Prostate gland (tissue), 2 donors: ENCODE results near the gene GPSM3. TPM values are rescaled to one million over a fixed set of nuclear protein-coding genes. Genes with fewer than 3 reads are reported as not detected.

Source experiments
- DNase-seq: peaks from one replicate; pipeline ENCODE4 v3.0.0-alpha.2; 2019; ENCODE audit warnings: low spot score
- H3K27ac ChIP-seq, 2 donors: fragments of 200-600 bp; sonication (generic); 2 replicates each; pipeline ENCODE4 v1.5.1; 2017 to 2019
- H3K27me3 ChIP-seq: fragments of 200-600 bp; sonication (generic); replicated peaks from 2 replicates; pipeline ENCODE4 v1.5.1; 2019; ENCODE audit not compliant: insufficient read depth
- H3K36me3 ChIP-seq, 2 donors: fragments of 200-600 bp; sonication (generic); 1 replicate in 1 of 2; 2 replicates in 1 of 2; pipeline versions ENCODE4 v1.5.1 to v1.8.1; 2017 to 2019
- H3K4me1 ChIP-seq: fragments of 200-600 bp; sonication (generic); replicated peaks from 2 replicates; pipeline ENCODE4 v1.5.1; 2019
- H3K4me3 ChIP-seq, 2 donors: fragments of 200-600 bp; sonication (generic); 2 replicates each; pipeline ENCODE4 v1.5.1; 2017 to 2019
- H3K9me3 ChIP-seq: fragments of 200-600 bp; sonication (generic); 2 replicates; pipeline ENCODE4 v1.5.1; 2017
- POLR2A ChIP-seq: fragments of 450-650 bp; IDR thresholded peaks from one replicate; pipeline ENCODE4 v1.6.1; 2016; ENCODE audit warnings: antibody characterized with exemption, mild to moderate bottlenecking
- POLR2AphosphoS5 ChIP-seq: sonication (generic); formaldehyde crosslinking; IDR thresholded peaks from one replicate; pipeline ENCODE4 v1.6.1; 2017; ENCODE audit warnings: antibody characterized with exemption
- WGBS: methylation state at CpG from one replicate; pipeline ENCODE4 v1.1.5; 2018; 5-methylcytosine and 5-hydroxymethylcytosine counted together
- intact Hi-C: fragments of 100-400 bp; cut with DNase I; formaldehyde crosslinking; loops from one replicate; pipeline ENCODE4 v1.14.2; 2022
- total RNA-seq, 2 donors: library from RNA; depleted of rRNA; stranded (reverse); fragments of >200 nt; gene quantifications; one replicate each; pipeline ENCODE4 v1.1.0, GENCODE V29; 2016
- TF ChIP-seq, protein P1 (sequence below), 4 experiments: fragments of 200-600 bp in 2 of 4; fragments of 450-650 bp in 2 of 4; sonication (generic) in 2 of 4; IDR thresholded peaks; 1 replicate in 3 of 4; 2 replicates in 1 of 4; pipeline ENCODE4 v1.5.1; 2016 to 2019; ENCODE audit warnings: antibody characterized with exemption in 4 of 4, mild to moderate bottlenecking in 2 of 4, moderate library complexity in 2 of 4

The GPSM3 gene
- total RNA-seq, 2 donors from 2014 or later: 5.1 to 5.9 TPM

GRCh38 chr6:32204268-32204715 lies 11.8 kb upstream of the GPSM3 start:
- WGBS: 82% methylated on average over 3 of the region's 3 CpGs
- H3K4me3 ChIP-seq: no peak overlapping the region
- H3K9me3 ChIP-seq: no peaks in the 10 kb centered on the region
- DNase-seq: no peak
- no peaks in the 10 kb centered on the region for H3K36me3 ChIP-seq
- intact Hi-C loops: no loop called here
- no peaks in the 10 kb centered on the region for H3K27me3 ChIP-seq
- no peaks in the 10 kb centered on the region for H3K4me1 ChIP-seq
- no peak overlapping the region for H3K27ac ChIP-seq
- TF ChIP-seq POLR2AphosphoS5 (no peak), POLR2A (no peak)
- TF ChIP-seq, protein P1, sequence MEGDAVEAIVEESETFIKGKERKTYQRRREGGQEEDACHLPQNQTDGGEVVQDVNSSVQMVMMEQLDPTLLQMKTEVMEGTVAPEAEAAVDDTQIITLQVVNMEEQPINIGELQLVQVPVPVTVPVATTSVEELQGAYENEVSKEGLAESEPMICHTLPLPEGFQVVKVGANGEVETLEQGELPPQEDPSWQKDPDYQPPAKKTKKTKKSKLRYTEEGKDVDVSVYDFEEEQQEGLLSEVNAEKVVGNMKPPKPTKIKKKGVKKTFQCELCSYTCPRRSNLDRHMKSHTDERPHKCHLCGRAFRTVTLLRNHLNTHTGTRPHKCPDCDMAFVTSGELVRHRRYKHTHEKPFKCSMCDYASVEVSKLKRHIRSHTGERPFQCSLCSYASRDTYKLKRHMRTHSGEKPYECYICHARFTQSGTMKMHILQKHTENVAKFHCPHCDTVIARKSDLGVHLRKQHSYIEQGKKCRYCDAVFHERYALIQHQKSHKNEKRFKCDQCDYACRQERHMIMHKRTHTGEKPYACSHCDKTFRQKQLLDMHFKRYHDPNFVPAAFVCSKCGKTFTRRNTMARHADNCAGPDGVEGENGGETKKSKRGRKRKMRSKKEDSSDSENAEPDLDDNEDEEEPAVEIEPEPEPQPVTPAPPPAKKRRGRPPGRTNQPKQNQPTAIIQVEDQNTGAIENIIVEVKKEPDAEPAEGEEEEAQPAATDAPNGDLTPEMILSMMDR (IDR thresholded peaks at IDR 0.05): no peak

- Histone ChIP-seq H3K4me3 (no peak overlapping the region), H3K27me3 (no peaks in the 10 kb centered on the region), H3K4me1 (no peaks in the 10 kb centered on the region), H3K27ac (no peak overlapping the region), H3K36me3 (no peaks in the 10 kb centered on the region), H3K9me3 (no peaks in the 10 kb centered on the region)
- intact Hi-C loops: no loop called here
- 84% methylated on average over 9 of the region's 9 CpGs for WGBS
- TF ChIP-seq POLR2A (no peak), POLR2AphosphoS5 (no peak)
- TF ChIP-seq, protein P1 (IDR thresholded peaks at IDR 0.05): no peak
- DNase-seq: no peak
Observed at GRCh38 chr6:32203426-32204267, 11.2 kb upstream of the GPSM3 start.

- Histone ChIP-seq H3K27me3 (no peaks in the 10 kb centered on the region), H3K4me3 (no peak overlapping the region), H3K36me3 (no peaks in the 10 kb centered on the region), H3K27ac (no peak overlapping the region), H3K4me1 (no peaks in the 10 kb centered on the region), H3K9me3 (no peaks in the 10 kb centered on the region)
- WGBS: 81% methylated on average over 9 of the region's 9 CpGs
- TF ChIP-seq, protein P1 (IDR thresholded peaks at IDR 0.05): no peak
- TF ChIP-seq POLR2A (no peak), POLR2AphosphoS5 (no peak)
- intact Hi-C loops: no loop called here
- no peak for DNase-seq
Observed at GRCh38 chr6:32202186-32202585, 9.7 kb upstream of the GPSM3 start.

DNA sequence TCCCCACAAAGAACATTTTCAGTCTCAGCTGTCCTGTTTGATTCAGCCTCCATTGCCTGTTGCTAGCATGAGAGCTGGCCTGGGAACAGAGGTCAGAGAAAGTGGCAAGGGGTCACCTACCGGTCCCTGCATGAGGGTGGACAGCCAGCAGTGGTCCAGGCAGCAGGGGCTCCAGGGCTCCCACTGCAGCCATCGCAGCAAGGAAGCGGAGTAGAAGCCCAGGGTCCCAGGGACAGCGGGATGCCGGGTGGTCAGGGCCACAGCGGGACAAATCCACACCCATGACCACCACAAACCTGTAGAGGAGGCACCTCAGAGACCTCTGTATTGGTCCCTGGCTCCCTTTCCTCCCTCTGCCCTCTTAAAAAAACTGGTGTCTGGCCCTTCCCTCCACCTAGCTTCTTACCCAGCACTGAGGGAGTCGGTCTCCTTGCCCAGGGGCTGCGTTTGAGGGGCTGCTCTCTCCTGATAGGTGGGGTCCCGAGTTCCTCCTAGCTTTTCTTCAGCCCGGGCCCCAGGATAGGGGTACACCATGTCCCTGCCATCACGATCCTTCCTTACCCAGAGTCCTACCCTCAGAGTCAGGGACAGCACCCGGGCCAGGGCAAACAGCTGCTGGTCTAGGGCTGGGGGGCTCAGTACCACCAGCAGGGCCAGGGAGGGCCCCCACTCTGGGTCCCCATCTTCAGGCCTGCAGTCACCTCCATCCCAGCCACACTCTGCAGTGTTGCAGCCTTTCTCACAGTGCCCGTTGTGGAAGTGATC lies 8.4 kb upstream of the GPSM3 start:
- Histone ChIP-seq H3K36me3 (no peaks in the 10 kb centered on the region), H3K9me3 (no peaks in the 10 kb centered on the region), H3K4me3 (no peak overlapping the region), H3K27ac (no peak overlapping the region), H3K4me1 (no peaks in the 10 kb centered on the region), H3K27me3 (no peaks in the 10 kb centered on the region)
- intact Hi-C loops: no loop called here
- DNase-seq: no peak
- TF ChIP-seq POLR2A (no peak), POLR2AphosphoS5 (no peak)
- TF ChIP-seq, protein P1 (IDR thresholded peaks at IDR 0.05): no peak
- WGBS: 92% methylated on average over 13 of the region's 13 CpGs
